LoVo (cell line): Measurements from ENCODE around the gene SULT2A1.
A peak's percentile ranks its signal among the peaks of the same experiment; 100 is the strongest.
"Not testable (repeated sequence)": the region's sequence is repeated elsewhere in the genome, so short reads cannot be mapped to it uniquely, and the experiment has no call there.

Experiments
- DNase-seq: peaks from one replicate; pipeline ENCODE4 v3.0.0-alpha.2; 2016; ENCODE audit warnings: low spot score

SULT2A1 gene, protein sequence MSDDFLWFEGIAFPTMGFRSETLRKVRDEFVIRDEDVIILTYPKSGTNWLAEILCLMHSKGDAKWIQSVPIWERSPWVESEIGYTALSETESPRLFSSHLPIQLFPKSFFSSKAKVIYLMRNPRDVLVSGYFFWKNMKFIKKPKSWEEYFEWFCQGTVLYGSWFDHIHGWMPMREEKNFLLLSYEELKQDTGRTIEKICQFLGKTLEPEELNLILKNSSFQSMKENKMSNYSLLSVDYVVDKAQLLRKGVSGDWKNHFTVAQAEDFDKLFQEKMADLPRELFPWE

DNA sequence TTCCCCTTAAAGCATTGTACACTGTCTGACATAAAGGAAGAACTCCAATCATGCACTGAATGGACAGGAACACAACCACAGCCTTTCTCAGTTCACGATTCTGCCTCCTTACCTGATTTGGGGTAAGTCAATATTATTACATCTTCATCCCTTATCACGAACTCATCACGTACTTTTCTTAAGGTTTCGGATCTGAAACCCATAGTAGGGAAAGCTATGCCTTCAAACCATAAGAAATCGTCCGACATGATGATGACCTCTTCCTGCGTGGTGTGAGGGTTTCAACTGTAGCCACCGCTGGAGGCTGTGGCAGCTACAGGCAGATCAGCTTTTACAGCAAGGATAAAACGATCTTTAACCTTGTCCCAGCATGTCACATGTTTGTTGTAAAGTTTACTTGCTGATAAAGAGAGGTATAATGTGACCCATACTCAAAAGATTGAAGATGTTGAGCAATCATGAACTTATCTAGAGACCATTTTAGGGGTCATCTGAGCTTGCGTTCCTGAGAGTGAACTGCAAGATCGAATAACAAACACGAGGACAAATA is at the start of gene SULT2A1:
SULT2A1 (minus strand) TSS at position 306 of the 550 bp plus-strand sequence; CDS start at position 248, 58 bp downstream.
- no peak for DNase-seq

DNA sequence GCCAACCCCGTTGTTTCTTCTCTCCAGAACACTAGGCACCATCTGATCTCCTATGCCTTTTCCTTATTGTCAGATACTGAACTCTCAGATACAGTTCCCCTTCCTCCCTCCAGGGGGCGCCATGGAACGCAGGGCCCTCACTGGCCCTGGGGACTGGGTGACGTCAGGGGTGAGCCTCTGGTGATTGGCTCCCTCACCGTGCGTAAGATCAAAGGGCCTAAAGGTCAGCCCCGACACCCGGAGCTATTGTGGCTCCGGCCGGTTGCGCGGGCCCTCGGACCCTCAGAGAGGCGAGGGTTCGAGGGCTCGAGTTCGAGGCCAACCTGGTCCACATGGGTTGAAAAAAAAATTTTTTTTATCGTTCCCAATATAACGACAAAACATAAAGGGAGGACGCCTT is 42.5 kb upstream of the SULT2A1 start:
- DNase-seq: not testable (repeated sequence)

GRCh38 chr19:47920107-47920506 is 34.0 kb upstream of the SULT2A1 start:
- DNase-seq: not testable (repeated sequence)

GRCh38 chr19:47910191-47910590 is 24.1 kb upstream of the SULT2A1 start:
- DNase-seq: not testable (repeated sequence)

GRCh38 chr19:47909350-47909749 is 23.2 kb upstream of the SULT2A1 start:
- not testable (repeated sequence) for DNase-seq

GRCh38 chr19:47901370-47901769 is 15.3 kb upstream of the SULT2A1 start:
- DNase-seq: no peak

- no peak for DNase-seq
These were observed 13.2 kb upstream of the SULT2A1 start for GRCh38 chr19:47899335-47899734.

GRCh38 chr19:47897861-47898260 is 11.7 kb upstream of the SULT2A1 start:
- DNase-seq: no peak

DNA sequence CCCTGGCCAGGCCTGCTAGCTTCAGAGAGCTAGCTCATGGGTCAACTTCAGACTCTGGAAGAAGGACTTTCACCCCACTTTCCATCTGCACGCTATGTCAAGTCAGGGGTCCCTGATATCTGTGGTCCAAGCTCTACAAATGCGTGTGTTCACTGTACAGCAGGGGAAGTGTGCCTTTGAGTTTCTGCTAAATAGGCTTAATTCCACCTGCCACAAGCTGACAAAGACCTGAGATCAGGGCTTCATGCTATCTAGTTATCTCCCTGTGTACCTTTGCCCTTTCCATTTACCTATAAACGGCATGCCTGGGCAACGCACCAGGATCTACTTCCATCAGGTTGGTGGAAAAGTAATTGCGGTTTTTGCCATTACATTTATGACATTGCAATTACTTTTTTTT is 10.7 kb upstream of the SULT2A1 start:
- DNase-seq: peak; percentile 68

DNA sequence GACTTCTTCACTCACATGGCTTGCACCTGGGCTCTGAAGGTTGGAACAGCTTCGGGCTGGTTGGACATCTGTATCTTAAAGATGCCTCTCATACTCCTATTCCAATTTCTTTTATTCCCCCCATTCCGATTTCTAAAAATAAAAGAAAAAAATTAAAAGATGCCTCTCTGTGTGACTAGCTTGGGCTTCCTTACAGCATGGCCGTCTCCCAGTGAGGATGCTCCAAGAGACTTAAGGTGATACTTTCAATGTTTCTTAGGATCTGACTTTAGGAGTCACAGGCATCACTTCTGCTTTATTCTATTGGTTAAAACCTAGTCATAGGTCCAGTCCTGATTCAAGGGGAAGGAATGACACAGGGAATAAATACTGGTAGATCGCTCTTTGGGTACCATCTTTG is 9.9 kb upstream of the SULT2A1 start:
- DNase-seq: no peak

- DNase-seq: no peak
These were observed 9.2 kb upstream of the SULT2A1 start for GRCh38 chr19:47895165-47895782.

DNA sequence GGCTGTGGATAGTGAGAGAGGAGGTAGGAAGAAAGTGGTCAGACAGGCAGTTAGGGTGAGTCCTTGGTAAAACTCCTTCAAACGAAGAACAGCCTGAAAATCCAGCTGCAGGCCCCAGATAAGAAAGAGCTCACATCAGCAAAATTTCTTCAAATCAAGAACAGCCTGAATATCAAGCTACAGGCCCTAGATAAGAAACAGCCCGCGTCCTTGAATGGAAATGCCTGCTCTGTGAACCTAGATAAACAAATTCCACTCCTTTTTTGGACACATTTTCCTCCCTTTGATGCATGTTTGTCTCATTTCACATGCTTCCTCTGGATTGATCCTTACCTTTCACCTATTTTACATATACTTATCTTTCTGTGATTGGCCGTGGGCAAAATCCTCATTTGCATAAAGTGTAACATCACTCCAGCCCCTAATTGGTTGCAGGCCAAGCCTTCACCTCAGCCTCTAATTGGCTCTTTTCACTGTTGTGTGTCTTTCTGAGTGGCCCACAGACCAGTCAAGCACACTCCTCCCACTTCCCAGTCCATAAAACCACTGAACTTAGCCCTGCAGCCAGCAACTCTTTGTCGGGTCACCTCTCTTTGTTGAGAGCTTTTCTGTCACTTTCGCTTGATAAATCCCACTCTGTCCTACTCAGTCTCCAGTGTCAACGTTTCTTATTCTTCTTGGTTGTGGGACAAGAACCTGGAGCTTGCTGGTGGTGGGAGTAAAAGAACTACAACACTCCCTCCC is 6.0 kb upstream of the SULT2A1 start:
- DNase-seq: no peak

GRCh38 chr19:47891622-47891922 is 5.5 kb upstream of the SULT2A1 start:
- DNase-seq: no peak

GRCh38 chr19:47890865-47891621 is 4.9 kb upstream of the SULT2A1 start:
- no peak for DNase-seq

- DNase-seq: no peak
These were observed 1.1 kb downstream of the SULT2A1 start for GRCh38 chr19:47885067-47885463.

DNA sequence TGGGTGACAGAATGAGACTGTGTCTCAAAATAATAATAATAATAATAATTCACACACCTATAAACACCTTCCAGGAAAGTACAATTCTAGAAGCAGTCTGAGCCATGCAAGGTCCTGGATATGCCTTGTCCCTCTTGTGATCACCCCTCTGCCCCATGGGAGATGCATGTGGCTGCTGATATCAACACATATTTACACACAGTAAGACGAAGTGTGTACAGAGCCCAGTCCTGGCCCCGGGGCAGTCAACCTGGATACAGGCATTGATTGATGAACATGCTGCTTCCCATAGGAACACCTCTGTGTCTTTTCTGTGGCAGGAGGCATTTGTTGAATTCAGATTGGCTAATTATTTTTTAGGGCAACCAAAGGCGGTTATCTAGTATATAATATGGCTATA is 3.2 kb downstream of the SULT2A1 start:
- DNase-seq: no peak

DNA sequence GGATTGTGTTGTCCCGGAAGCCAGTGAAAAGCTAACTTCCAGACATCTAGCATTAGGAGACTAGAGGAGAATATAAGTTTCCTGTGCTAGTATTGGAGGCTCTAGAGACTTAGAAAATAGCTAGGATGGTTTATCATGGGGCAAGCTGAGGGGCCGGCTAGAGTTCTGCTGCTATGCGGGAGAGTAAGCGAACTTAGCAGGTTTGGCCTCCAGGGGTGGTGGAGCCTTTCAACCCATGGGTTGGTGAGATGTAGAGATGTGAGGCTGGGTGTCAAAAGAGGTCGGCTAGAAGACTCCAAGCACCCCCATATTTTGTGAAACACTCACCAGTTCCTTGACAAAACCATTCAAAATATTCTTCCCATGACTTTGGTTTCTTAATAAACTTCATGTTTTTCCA is 4.4 kb downstream of the SULT2A1 start:
- no peak for DNase-seq

- DNase-seq: not testable (repeated sequence)
These were observed 6.7 kb downstream of the SULT2A1 start for GRCh38 chr19:47879385-47879784.

- DNase-seq: no peak
These were observed 7.2 kb downstream of the SULT2A1 start for GRCh38 chr19:47878906-47879305.

DNA sequence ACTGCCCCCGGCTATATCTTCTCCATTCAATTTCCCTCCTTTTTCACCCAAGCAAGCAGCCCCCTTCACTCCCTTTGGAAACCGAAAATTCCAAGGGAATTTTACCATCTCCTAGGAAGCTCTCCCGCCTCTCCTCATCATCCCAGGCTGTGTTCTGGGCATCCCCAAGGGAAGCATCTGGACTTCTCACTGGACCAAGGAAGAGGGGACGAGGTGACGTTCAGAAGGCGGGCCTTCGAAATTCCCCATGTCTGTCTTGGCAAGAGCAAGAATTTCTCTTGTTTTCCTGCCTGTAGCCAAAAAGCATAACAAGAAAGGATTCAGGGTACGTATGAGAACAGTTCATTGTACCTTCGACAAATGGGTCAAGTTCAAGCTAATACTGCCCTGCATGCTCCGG is 20.9 kb downstream of the SULT2A1 start:
- no peak for DNase-seq

DNA sequence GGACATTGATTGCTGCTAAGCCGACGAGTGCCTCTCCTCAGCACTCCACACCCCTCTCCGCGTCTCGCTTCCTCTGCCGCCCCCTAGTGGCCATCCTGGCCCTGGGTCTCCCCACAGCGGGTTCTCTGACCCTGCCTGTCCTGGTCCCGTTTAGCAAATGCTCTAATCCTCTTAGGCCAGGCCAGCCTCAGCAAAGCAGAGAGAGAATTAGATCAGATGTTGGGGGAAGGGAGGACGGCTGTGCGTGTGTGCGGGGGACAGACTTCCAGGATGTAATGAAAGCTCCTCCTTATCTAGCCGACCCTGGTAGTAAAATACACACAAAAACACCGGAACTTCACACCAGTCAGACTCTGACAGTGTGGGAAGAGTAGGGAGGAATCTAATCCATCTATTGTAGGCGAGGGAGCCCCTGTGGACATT is 22.6 kb downstream of the SULT2A1 start:
- peak; percentile 74 for DNase-seq

DNA sequence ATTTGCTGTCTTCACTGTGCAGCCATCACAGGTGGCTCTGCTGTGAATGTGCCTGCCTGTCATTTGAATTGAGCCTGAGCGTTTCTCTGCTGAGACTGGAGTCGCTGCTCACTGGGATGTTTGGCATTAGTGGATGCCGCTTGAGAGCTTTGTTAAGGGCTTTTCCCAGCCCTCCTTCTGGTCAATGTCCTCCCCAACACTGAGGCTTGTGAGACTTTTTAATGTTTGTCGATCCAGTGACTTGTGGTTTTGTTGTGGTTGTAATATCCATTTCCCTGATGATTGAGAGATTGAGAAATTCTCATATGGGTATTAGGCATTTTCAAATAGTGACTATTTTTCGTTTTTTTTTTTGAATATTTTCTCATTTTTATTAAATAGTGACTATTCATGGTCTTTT is 24.5 kb downstream of the SULT2A1 start:
- no peak for DNase-seq
